Mammary epithelial cell (primary cell): ENCODE results near the gene BCKDHA.

ENCODE experiments used
- CTCF ChIP-seq, 2 donors: IDR thresholded peaks in 1 of 2; conservative IDR thresholded peaks in 1 of 2; 2 replicates each; pipeline ENCODE4 v1.5.1; 2011 to 2012; ENCODE audit warnings: inconsistent platforms in 2 of 2, low read length in 2 of 2, mild to moderate bottlenecking in 2 of 2, control low read depth in 1 of 2, low read depth in 1 of 2; ENCODE audit not compliant: insufficient read depth in 1 of 2; ENCODE audit errors: extremely low read depth in 1 of 2
- EZH2 ChIP-seq: IDR thresholded peaks from 2 replicates; pipeline ENCODE4 v1.6.1; 2012; ENCODE audit warnings: low read length, inconsistent platforms, borderline replicate concordance

- TF ChIP-seq CTCF (conservative IDR thresholded peaks at IDR 0.05 in 1 of 2, IDR thresholded peaks at IDR 0.05 in 1 of 2; ENCODE audit: extremely low read depth in 1 of 2, insufficient read depth in 1 of 2, low read depth in 1 of 2, low read length in 2 of 2) (no peak), EZH2 (no peak)
Observed at GRCh38 chr19:41367848-41368301, 29.7 kb upstream of the BCKDHA start.
